Raji (cell line): ENCODE results near the gene CCDC200.
"Not testable (repeated sequence)": the region's sequence is repeated elsewhere in the genome, so short reads cannot be mapped to it uniquely, and the experiment has no call there.

ENCODE experiments used
- POLR2A ChIP-seq: IDR thresholded peaks from 2 replicates; pipeline ENCODE4 v1.6.1; 2011; ENCODE audit warnings: low read depth, low read length, control low read depth; ENCODE audit not compliant: insufficient read depth

Gene CCDC200

GRCh38 chr17:43228020-43228782 is at the start of gene CCDC200:
Gene CCDC200, minus strand, starts transcription at chr17:43228623. Its CDS starts 69 bp downstream, at chr17:43228554.
- not testable (repeated sequence) for TF ChIP-seq POLR2A

GRCh38 chr17:43233877-43234276 is 5.5 kb upstream of the CCDC200 start, which contains the start of gene RNU2-1:
Gene RNU2-1, minus strand, starts transcription at chr17:43233977.
- TF ChIP-seq POLR2A = not testable (repeated sequence)

GRCh38 chr17:43226393-43226792 is 2.0 kb downstream of the CCDC200 start:
- TF ChIP-seq POLR2A = no peak

GRCh38 chr17:43224146-43224705 is 4.2 kb downstream of the CCDC200 start:
- TF ChIP-seq POLR2A = no peak

- no peak for TF ChIP-seq POLR2A
Measured at GRCh38 chr17:43220511-43221125, 7.8 kb downstream of the CCDC200 start.

- no peak for TF ChIP-seq POLR2A
Measured at GRCh38 chr17:43219746-43220380, 8.6 kb downstream of the CCDC200 start.

GRCh38 chr17:43219001-43219400 is 9.4 kb downstream of the CCDC200 start:
- TF ChIP-seq POLR2A = no peak

- TF ChIP-seq POLR2A = no peak
Measured at GRCh38 chr17:43217614-43218087, 10.8 kb downstream of the CCDC200 start.

- TF ChIP-seq POLR2A = no peak
Measured at GRCh38 chr17:43216762-43217613, 11.4 kb downstream of the CCDC200 start.

- no peak for TF ChIP-seq POLR2A
Measured at GRCh38 chr17:43216369-43216761, 12.1 kb downstream of the CCDC200 start.

- no peak for TF ChIP-seq POLR2A
Measured at GRCh38 chr17:43215341-43215740, 13.1 kb downstream of the CCDC200 start.

GRCh38 chr17:43213545-43213944 is 14.9 kb downstream of the CCDC200 start:
- TF ChIP-seq POLR2A = no peak

- no peak for TF ChIP-seq POLR2A
Measured at GRCh38 chr17:43212641-43213490, 15.6 kb downstream of the CCDC200 start.
